Measurements from ENCODE around the gene LRRC14B. TPM values are rescaled to one million over a fixed set of nuclear protein-coding genes. Genes with fewer than 3 reads are reported as not detected.

LRRC14B gene
- total and polyA plus RNA-seq, 4 donors = 0.09 TPM; not detected in 3

DNA sequence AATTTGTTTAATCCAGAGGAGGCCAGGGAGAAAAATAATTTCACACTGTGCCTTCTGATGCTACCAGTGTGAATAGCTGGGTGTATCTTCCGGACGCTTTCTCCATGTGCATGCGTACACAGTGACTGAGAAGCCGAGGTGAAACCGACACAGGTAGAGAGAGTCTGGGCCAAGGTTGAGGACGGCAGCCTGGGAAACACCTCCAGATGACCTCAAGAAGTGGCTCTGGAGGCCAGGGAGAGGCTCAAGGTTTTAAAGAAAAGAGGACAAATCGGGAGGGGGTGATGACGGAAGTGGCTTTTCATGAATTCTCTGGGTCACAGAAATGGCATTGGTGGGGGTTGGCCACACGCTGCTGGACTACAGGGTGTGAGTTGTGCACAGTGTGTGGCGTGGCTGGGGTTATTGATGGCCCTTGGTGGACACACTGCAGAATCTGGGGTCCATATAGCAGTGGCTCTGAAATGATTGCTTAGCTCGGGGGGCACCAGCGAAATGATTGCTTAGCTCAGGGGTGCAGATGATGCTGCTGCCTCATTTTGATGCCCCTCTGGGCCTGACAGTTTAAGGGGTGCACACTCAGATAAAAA is 34.1 kb upstream of the LRRC14B start:
- no peaks in the 10 kb centered on the region for H3K36me3 ChIP-seq (ENCODE audit: control insufficient read depth in 4 of 4, insufficient read depth in 3 of 4, low read depth in 1 of 4, low read length in 3 of 4)
- no peaks in the 10 kb centered on the region for H3K4me1 ChIP-seq (ENCODE audit: control insufficient read depth in 4 of 4, insufficient read depth in 4 of 4, low read length in 3 of 4)
- DNase-seq (ENCODE audit: low spot score) = no peak
- TF ChIP-seq SP1 (IDR thresholded peaks at IDR 0.05) = no peak
- TF ChIP-seq JUND (IDR thresholded peaks at IDR 0.05) = no peak
- TF ChIP-seq REST (IDR thresholded peaks at IDR 0.05) = no peak
- no peak for TF ChIP-seq FOXA2 (IDR thresholded peaks at IDR 0.05)
- no peak for TF ChIP-seq CTCF (IDR thresholded peaks at IDR 0.05; ENCODE audit: low read depth, low read length, missing input control)
- no peak for TF ChIP-seq ZBTB33 (IDR thresholded peaks at IDR 0.05)
- no peak for TF ChIP-seq MAX (IDR thresholded peaks at IDR 0.05)
- TF ChIP-seq HNF4A (conservative IDR thresholded peaks at IDR 0.05) = no peak
- no peak for TF ChIP-seq RXRA (IDR thresholded peaks at IDR 0.05)
- TF ChIP-seq, protein P1, sequence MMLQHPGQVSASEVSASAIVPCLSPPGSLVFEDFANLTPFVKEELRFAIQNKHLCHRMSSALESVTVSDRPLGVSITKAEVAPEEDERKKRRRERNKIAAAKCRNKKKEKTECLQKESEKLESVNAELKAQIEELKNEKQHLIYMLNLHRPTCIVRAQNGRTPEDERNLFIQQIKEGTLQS (IDR thresholded peaks at IDR 0.05) = no peak
- TF ChIP-seq NR2F2 (IDR thresholded peaks at IDR 0.05) = no peak
- no peak for TF ChIP-seq RAD21 (IDR thresholded peaks at IDR 0.05)
- TF ChIP-seq FOXA1 (IDR thresholded peaks at IDR 0.05) = no peak
- no peak for TF ChIP-seq EGR1 (IDR thresholded peaks at IDR 0.05; ENCODE audit: low read depth in 2 of 2)
- no peak for TF ChIP-seq GABPA (IDR thresholded peaks at IDR 0.05 in 1 of 2, conservative IDR thresholded peaks at IDR 0.05 in 1 of 2)
- no peak for TF ChIP-seq YY1 (IDR thresholded peaks at IDR 0.05)
- TF ChIP-seq HNF4G (IDR thresholded peaks at IDR 0.05) = no peak
- no peak for TF ChIP-seq TAF1 (conservative IDR thresholded peaks at IDR 0.05)
- no peaks in the 10 kb centered on the region for H3K27me3 ChIP-seq (ENCODE audit: control insufficient read depth in 4 of 4, insufficient read depth in 4 of 4, low read length in 3 of 4)
- H3K27ac ChIP-seq (ENCODE audit: low read depth in 1 of 2, low read length in 2 of 2) = no peak overlapping the region
- no peak overlapping the region for H3K9ac ChIP-seq (ENCODE audit: low read depth in 1 of 2, low read length in 2 of 2)
- WGBS = 88% methylated on average over 12 of the region's 12 CpGs
- H3K4me3 ChIP-seq (ENCODE audit: low read depth in 1 of 3, low read length in 3 of 3) = no peak overlapping the region
- no peaks in the 10 kb centered on the region for H3K9me3 ChIP-seq (ENCODE audit: control insufficient read depth in 4 of 4, low read length in 3 of 4)

Measured in liver (tissue), 9 donors.